ENCODE results near the gene KMT2D.
A peak's percentile ranks its signal among the peaks of the same experiment; 100 is the strongest.

The KMT2D gene

DNA sequence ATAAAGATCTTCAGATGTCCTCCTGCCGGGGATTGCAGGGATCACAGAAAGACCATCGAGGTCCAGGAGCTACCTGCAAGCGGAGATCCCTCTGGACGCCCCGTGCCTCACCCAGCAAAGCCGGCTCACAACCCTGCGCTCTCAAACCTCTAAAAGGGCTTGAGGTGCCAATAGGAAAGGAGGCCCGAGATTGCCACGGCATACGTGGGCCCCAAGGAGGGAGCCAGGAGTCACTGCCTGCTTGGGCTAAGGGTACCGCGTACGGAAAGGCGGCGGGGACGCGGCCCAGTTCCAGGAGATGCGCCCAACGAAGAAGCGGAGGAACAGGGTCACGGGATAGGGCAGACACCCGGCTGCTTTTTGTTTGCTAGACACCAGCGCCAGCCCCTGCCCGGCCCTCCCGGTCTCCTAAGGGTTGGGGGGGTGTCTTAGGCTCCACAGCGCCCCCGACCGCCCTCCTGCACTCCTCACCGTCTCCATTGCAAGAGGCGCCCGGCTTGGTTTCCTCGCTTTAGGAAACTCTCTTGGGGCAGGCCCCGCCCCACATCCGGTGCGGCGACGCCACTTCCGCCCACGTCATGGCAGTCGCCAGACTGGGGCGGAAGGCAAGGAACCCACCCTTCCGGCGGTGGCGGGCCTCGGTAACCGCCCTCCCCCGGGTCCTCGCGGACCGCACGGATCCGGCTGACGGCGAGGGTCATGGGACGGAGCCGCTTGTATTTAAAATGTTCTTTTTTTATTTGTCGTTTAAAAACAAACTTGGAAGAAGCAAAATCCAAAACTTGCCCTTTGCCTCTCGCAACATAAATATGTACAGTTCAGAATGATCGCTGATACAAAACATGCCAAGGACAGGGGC is 42.1 kb downstream of the KMT2D start, which contains the start of gene PRKAG1:
PRKAG1 (minus strand) TSS at position 516 of the 859 bp plus-strand sequence; CDS start at position 480, 36 bp downstream.
- DNase-seq, result peak; percentile 93 to 94

DNA sequence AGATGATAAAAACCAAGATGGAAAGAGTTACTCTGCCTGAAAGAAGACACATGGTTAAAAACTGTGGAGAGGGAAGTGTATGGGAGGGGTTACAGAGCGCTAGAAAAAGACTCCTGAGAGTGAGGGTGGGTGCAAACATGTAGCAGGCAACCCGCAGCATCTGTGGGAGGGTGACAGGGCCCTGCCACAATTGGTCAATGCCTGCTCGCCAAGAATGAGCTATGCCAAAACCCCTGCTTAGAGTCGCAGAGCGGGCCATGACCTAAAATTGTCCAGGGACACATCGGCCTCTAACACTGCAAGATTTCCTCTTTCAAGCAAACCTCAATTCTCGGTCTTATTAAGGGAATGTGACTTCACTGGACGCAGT is 42.7 kb downstream of the KMT2D start:
- DNase-seq, result no peak

DNA sequence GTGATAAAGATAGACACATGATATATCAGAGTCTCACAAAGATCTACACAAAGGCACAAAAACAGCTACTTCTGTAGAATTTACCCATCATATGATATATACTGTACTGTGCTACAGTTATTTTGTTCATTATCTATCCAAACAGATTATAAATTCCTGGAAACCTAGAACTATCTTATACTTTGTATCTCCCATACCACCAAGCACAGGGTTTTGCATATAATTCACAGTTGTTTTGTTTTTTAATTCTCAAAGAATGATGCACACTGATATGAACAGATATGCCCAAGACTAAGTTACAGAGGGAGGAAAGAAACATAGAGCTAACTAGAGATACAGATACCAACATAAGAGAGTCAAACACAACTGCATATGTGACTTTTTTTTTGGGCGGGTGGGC is 45.4 kb downstream of the KMT2D start:
- DNase-seq, result no peak

DNA sequence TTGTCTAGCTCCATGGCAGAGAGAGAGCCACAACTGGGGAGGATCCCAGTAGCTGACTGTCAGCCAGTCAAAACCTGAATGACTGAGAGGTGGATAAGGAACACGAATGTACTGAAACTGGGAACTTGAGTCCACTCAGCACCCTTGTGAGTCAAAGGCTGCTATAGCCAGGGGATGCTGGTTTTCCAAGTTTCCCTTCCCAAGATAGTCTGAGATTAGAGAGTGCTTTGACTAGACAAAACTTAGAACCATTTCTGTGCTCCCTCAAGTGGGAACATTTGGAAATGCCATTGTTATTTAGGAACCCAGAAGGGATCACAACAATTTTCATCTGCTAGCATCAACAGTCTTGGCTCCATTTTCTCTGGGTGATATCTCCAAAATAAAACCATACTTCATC is 46.0 kb downstream of the KMT2D start:
- no peak for DNase-seq

DNA sequence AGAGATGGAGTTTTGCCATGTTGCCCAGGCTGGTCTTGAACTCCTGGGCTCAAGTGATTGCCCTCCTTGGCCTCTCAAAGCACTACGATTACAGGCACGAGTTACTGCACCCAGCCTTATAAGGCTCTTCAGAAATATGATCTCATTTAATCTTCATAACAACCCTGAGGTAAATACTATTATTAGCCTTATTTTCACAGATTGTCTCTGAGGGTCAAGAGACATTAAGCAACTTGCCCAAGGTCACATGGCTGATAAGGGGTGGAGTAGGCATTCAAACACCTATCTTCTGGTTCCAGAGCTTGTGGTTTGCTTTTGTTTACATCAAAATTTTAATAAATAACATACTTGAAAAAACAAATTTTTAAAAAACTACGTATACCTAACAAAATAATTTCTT is 47.2 kb downstream of the KMT2D start:
- DNase-seq, result no peak

DNA sequence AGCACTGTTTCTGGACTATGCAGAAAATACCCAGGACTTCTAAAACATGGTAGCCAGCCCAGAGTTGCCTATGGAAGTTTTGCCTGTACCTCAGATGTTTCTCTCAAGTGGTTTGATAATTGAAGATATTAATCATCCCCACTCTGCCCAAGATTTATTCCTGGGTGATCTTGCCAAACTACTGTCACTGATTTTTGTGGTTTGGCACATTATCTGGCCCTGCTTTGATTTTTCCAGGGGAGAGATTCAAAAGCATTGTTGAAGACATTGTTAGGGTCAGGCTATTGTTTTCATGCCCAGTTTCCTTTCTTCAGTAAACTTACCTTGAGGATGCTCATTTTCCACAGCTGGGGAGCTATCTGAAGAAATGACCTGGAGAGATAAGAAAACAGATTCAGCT is 47.9 kb downstream of the KMT2D start:
- DNase-seq, result no peak
